ENCODE measurements around the gene WWP2. TPM values are rescaled to one million over a fixed set of nuclear protein-coding genes. Genes with fewer than 3 reads are reported as not detected.
A peak's percentile ranks its signal among the peaks of the same experiment; 100 is the strongest.

The WWP2 gene
- total RNA-seq, 1 donor from 2014 or later, result 26.8 TPM

GRCh38 chr16:69838489-69838888, 76.4 kb downstream of the WWP2 start:
- Histone ChIP-seq H3K79me2 (ENCODE audit: low read depth) (no peaks in the 10 kb centered on the region), H3K36me3 (no peaks in the 10 kb centered on the region), H2AFZ (replicated peaks) (no peak overlapping the region), H3K4me3 (no peak overlapping the region), H3K9ac (no peak overlapping the region), H3K27me3 (no peaks in the 10 kb centered on the region), H3K4me1 (peaks cover 12% of the 10 kb centered on the region), H3K4me2 (no peak overlapping the region), H3F3A (ENCODE audit: low read depth) (peaks cover 2% of the 10 kb centered on the region), H3K9me3 (ENCODE audit: low read depth) (no peaks in the 10 kb centered on the region), H3K27ac (no peak overlapping the region), H4K20me1 (ENCODE audit: low read depth) (no peaks in the 10 kb centered on the region)
- TF ChIP-seq EZH2 (IDR thresholded peaks at IDR 0.05) (no peak), EZH2phosphoT487 (IDR thresholded peaks at IDR 0.05) (no peak), CTCF (IDR thresholded peaks at IDR 0.05) (no peak)
- Mint-ChIP-seq H3K27me3 (ENCODE audit: insufficient read depth, low read depth) (no peaks in the 10 kb centered on the region), H3K27ac (no peak overlapping the region), H3K4me3 (no peak overlapping the region), H3K9me3 (no peaks in the 10 kb centered on the region), H3K4me1 (peaks cover 5% of the 10 kb centered on the region), H3K36me3 (peaks cover 5% of the 10 kb centered on the region)
- DNase-seq (ENCODE audit: low spot score), result peak; percentile 53

- Histone ChIP-seq H3F3A (ENCODE audit: low read depth) (no peaks in the 10 kb centered on the region), H3K4me1 (peaks cover 5% of the 10 kb centered on the region)
- TF ChIP-seq EZH2 (IDR thresholded peaks at IDR 0.05) (no peak), CTCF (IDR thresholded peaks at IDR 0.05) (no peak), EZH2phosphoT487 (IDR thresholded peaks at IDR 0.05) (no peak)
These were observed 77.1 kb downstream of the WWP2 start for GRCh38 chr16:69839240-69839688.

GRCh38 chr16:69839798-69840409, 77.8 kb downstream of the WWP2 start:
- no peak overlapping the region for H3K27ac ChIP-seq
- DNase-seq (ENCODE audit: low spot score), result no peak

More at GRCh38 chr16:69839240-69839688, 77.1 kb downstream of the WWP2 start:
- Mint-ChIP-seq H3K4me1 (peaks cover under 1% of the 10 kb centered on the region), H3K27ac (no peak overlapping the region), H3K36me3 (peaks cover 5% of the 10 kb centered on the region), H3K27me3 (ENCODE audit: insufficient read depth, low read depth) (no peaks in the 10 kb centered on the region), H3K4me3 (no peak overlapping the region), H3K9me3 (no peaks in the 10 kb centered on the region)
- Histone ChIP-seq H3K4me3 (no peak overlapping the region), H3K9ac (no peak overlapping the region), H3K9me3 (ENCODE audit: low read depth) (no peaks in the 10 kb centered on the region), H3K27me3 (no peaks in the 10 kb centered on the region), H2AFZ (replicated peaks) (no peak overlapping the region), H3K36me3 (no peaks in the 10 kb centered on the region), H4K20me1 (ENCODE audit: low read depth) (no peaks in the 10 kb centered on the region), H3K79me2 (ENCODE audit: low read depth) (no peaks in the 10 kb centered on the region), H3K27ac (no peak overlapping the region), H3K4me2 (no peak overlapping the region)
- DNase-seq (ENCODE audit: low spot score), result no peak

More at GRCh38 chr16:69839798-69840409, 77.8 kb downstream of the WWP2 start:
- no peaks in the 10 kb centered on the region for H3K9me3 Mint-ChIP-seq
- Histone ChIP-seq H3F3A (ENCODE audit: low read depth) (no peaks in the 10 kb centered on the region), H3K4me3 (no peak overlapping the region), H3K27me3 (no peaks in the 10 kb centered on the region), H3K4me1 (peaks cover 5% of the 10 kb centered on the region), H3K79me2 (ENCODE audit: low read depth) (no peaks in the 10 kb centered on the region), H3K36me3 (no peaks in the 10 kb centered on the region), H3K9ac (no peak overlapping the region), H3K4me2 (no peak overlapping the region), H3K9me3 (ENCODE audit: low read depth) (no peaks in the 10 kb centered on the region), H4K20me1 (ENCODE audit: low read depth) (no peaks in the 10 kb centered on the region), H2AFZ (replicated peaks) (no peak overlapping the region)
- peaks cover under 1% of the 10 kb centered on the region for H3K27me3 Mint-ChIP-seq (ENCODE audit: insufficient read depth, low read depth)
- H3K36me3 Mint-ChIP-seq, result peaks cover 5% of the 10 kb centered on the region
- no peak overlapping the region for H3K27ac Mint-ChIP-seq
- no peaks in the 10 kb centered on the region for H3K4me1 Mint-ChIP-seq
- H3K4me3 Mint-ChIP-seq, result no peak overlapping the region
- TF ChIP-seq EZH2phosphoT487 (IDR thresholded peaks at IDR 0.05) (no peak), CTCF (IDR thresholded peaks at IDR 0.05) (no peak), EZH2 (IDR thresholded peaks at IDR 0.05) (no peak)
